ENCODE measurements around the gene RNPS1.

The RNPS1 gene

DNA sequence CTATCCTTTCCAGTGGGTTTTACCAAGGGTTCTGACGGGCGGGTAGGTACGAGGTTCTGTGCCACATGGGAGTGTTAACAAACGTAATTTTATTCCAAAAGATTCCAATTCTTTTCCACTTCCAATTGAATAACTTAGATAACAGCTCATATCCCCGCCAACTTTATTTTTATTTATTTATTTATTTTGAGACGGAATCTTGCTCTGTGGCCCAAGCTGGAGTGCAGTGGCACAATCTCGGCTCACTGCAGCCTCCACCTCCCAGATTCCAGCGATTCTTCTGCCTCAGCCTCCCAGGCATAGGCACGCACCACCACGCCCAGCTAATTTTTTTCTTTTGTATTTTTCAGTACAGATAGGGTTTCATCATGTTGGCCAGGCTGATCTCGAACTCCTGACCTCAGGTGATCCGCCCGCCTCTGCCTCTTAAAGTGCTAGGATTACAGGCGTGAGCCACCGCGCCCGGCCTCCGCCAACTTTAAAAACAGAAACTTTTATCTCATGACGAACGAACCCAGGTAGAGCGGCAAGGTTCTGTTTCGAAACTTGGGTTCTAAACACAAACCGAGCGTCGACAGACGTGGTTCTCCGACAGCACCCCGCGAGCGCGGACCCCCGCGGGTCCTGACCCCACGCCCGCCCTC is 17.2 kb downstream of the RNPS1 start:
- DNase-seq (ENCODE audit: extremely low spot score), result no peak
- ChIA-PET POLR2A (interaction anchor here (0.6 to 1.9 kb wide), 5 partner anchors 10 to 720 kb away, joined by 3 to 8 read pairs (median 6); partner anchors contain the start of gene RPS2), CTCF (interaction anchor here (0.6 to 3.1 kb wide), 21 partner anchors 10 to 251 kb away, joined by 3 to 33 read pairs (median 4); partner anchors contain the start of gene RNPS1)
- TF ChIP-seq, protein P1, sequence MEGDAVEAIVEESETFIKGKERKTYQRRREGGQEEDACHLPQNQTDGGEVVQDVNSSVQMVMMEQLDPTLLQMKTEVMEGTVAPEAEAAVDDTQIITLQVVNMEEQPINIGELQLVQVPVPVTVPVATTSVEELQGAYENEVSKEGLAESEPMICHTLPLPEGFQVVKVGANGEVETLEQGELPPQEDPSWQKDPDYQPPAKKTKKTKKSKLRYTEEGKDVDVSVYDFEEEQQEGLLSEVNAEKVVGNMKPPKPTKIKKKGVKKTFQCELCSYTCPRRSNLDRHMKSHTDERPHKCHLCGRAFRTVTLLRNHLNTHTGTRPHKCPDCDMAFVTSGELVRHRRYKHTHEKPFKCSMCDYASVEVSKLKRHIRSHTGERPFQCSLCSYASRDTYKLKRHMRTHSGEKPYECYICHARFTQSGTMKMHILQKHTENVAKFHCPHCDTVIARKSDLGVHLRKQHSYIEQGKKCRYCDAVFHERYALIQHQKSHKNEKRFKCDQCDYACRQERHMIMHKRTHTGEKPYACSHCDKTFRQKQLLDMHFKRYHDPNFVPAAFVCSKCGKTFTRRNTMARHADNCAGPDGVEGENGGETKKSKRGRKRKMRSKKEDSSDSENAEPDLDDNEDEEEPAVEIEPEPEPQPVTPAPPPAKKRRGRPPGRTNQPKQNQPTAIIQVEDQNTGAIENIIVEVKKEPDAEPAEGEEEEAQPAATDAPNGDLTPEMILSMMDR (IDR thresholded peaks at IDR 0.05; ENCODE audit: control extremely low read depth, extremely low read depth, low read depth, missing control alignments), result no peak

GRCh38 chr16:2246301-2246885 is 21.5 kb downstream of the RNPS1 start:
- TF ChIP-seq, protein P1 (IDR thresholded peaks at IDR 0.05; ENCODE audit: control extremely low read depth, extremely low read depth, low read depth, missing control alignments), result no peak
- ChIA-PET CTCF (interaction anchor here (1.5 kb wide), 1 partner anchor 106 kb away, joined by 3 read pairs; no protein-coding TSS in a partner anchor), POLR2A (interaction anchor here (0.5 to 1.3 kb wide), 3 partner anchors 9 to 635 kb away, joined by 3 to 9 read pairs (median 4); partner anchors contain the start of genes CRAMP1 and IFT140)
- no peak for DNase-seq (ENCODE audit: extremely low spot score)

DNA sequence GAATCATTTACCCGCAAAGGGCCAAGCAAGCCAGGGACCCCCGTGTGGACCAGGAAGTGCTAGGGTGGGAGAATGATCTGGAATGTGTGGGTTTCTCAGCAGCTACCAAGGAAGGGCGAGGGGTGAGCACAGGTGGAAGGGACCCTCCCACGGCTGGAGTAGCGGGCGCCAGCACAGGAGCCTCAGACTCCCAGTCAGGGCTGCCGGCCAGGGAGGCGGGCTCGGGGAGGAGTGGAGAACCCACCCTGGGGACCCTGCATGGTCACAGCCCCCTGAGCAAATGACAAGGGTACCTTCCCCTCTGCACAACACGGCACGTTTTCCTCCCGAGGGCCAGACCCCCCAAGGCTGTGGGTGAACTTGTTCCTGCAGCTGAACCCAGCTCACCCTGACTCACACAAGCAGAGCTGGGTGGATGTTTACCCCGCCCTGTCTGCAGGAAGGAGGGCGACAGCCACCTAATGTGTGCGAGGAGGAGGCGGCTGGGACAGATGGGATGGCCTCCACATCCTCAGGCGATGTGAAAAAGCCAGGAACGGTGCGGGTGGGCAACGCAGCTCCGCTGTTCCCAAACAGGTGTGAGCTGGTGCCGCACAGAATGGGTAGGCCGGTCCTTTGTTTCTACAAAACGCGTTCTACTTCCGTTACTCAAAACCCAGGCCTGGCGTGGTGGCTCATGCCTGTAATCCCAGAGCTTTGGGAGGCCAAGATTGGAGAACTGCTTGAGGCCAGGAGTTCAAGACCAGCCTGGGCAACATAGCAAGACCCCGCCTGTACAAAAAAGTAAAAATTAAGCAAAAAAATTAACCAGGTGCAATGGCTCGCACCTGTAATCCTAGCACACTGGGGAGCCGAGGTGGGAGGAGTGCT is 22.8 kb downstream of the RNPS1 start:
- TF ChIP-seq, protein P1 (IDR thresholded peaks at IDR 0.05; ENCODE audit: control extremely low read depth, extremely low read depth, low read depth, missing control alignments), result no peak
- ChIA-PET POLR2A (no interaction called here), CTCF (interaction anchor here (1.0 kb wide), 1 partner anchor 17 kb away, joined by 3 read pairs; no protein-coding TSS in a partner anchor)
- no peak for DNase-seq (ENCODE audit: extremely low spot score)

GRCh38 chr16:2244301-2244700 is 23.6 kb downstream of the RNPS1 start:
- TF ChIP-seq, protein P1 (IDR thresholded peaks at IDR 0.05; ENCODE audit: control extremely low read depth, extremely low read depth, low read depth, missing control alignments), result no peak
- no peak for DNase-seq (ENCODE audit: extremely low spot score)
- POLR2A ChIA-PET, result no interaction called here
- CTCF ChIA-PET, result no interaction called here

- no peak for DNase-seq (ENCODE audit: extremely low spot score)
- ChIA-PET CTCF (no interaction called here), POLR2A (interaction anchor here (0.5 kb wide), 1 partner anchor 699 kb away, joined by 5 read pairs; no protein-coding TSS in a partner anchor)
- TF ChIP-seq, protein P1 (IDR thresholded peaks at IDR 0.05; ENCODE audit: control extremely low read depth, extremely low read depth, low read depth, missing control alignments), result no peak
Observed at GRCh38 chr16:2243781-2244180, 24.1 kb downstream of the RNPS1 start.

DNA sequence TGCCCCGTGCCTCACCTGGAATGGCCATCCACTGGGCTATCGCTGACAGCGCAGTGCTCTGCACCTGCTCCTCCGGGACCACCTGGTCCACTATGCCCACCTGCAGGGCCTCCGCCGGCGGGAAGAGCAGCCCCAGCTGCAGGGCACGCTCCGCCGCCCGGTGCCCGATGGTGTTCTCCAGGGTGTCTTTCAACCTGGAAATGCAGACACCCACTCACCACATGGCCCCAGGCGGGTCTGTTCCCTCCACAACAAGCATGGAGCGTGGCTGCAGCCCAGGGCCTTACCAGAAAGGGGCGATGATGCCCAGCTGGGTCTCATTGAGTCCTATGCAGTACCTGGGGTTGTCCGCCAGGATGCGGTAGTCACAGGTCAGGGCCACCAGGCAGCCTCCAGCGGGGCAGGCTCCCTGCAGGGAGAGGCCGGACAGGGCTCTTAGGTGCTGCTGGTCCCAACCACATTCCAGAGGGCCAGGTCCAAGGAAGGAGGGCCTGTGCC is 24.8 kb downstream of the RNPS1 start:
- TF ChIP-seq, protein P1 (IDR thresholded peaks at IDR 0.05; ENCODE audit: control extremely low read depth, extremely low read depth, low read depth, missing control alignments), result no peak
- no peak for DNase-seq (ENCODE audit: extremely low spot score)
- ChIA-PET POLR2A (interaction anchor here (0.5 kb wide), 1 partner anchor 700 kb away, joined by 5 read pairs; no protein-coding TSS in a partner anchor), CTCF (no interaction called here)

Data from GM10248 (cell line).